HepG2 (cell line): ENCODE data around the gene MYO16. TPM values are rescaled to one million over a fixed set of nuclear protein-coding genes. Genes with fewer than 3 reads are reported as not detected.

ENCODE experiments used
- ATAC-seq: fragments of 200-7000 bp; cut with Tn5 transposase; 3 replicates; pipeline ENCODE4 v1.9.1; 2020; ENCODE audit warnings: mild to moderate bottlenecking, moderate library complexity
- BruUV-seq: library from RNA; stranded (reverse); fragments of 400-500 nt; replicated peaks from 2 replicates; lab custom pipeline; 2021; lab: Mats Ljungman, UMichigan
- CTCF ChIA-PET: fragments of 300-600 bp; formaldehyde crosslinking; extraction: SDS; loops from one replicate; lab custom pipeline; 2021; ENCODE audit warnings: low total read pairs, inconsistent platforms, low intra/inter-chr PET ratio; lab: Yijun Ruan, JAX
- POLR2A ChIA-PET: fragments of 350-600 bp; sonication (Branson Sonifier 250); formaldehyde crosslinking; loops from one replicate; lab custom pipeline; 2020; ENCODE audit warnings: antibody characterized with exemption, inconsistent platforms; lab: Yijun Ruan, JAX
- DNase-seq: peaks from one replicate; pipeline ENCODE4 v3.0.0-alpha.2; 2015; ENCODE audit warnings: low spot score
- FAIRE-seq: peaks from 3 replicates; lab custom pipeline; 2011; peaks lifted over from hg19 to GRCh38; lab: Jason Lieb, UNC
- H2AFZ ChIP-seq: one replicate; pipeline ENCODE4 v1.6.1; 2011; ENCODE audit warnings: low read length, inconsistent platforms
- H3K27ac ChIP-seq: fragments of 300-600 bp; 3 replicates; pipeline ENCODE4 v1.8.0; 2011; ENCODE audit warnings: mixed run types, mild to moderate bottlenecking, mixed read lengths, low read length, inconsistent platforms; ENCODE audit not compliant: insufficient read depth; ENCODE audit errors: extremely low read length
- H3K27me3 ChIP-seq, 2 experiments: fragments of 200-600 bp in 1 of 2; 2 replicates in 1 of 2; 3 replicates in 1 of 2; pipeline versions ENCODE4 v1.6.0 to v1.8.0; 2011; ENCODE audit warnings: low read length in 2 of 2, mild to moderate bottlenecking in 2 of 2, moderate library complexity in 2 of 2, inconsistent platforms in 1 of 2; ENCODE audit not compliant: insufficient read depth in 2 of 2, control insufficient read depth in 1 of 2
- H3K36me3 ChIP-seq, 2 experiments: fragments of 200-600 bp in 1 of 2; replicated peaks in 1 of 2; 2 replicates in 1 of 2; 3 replicates in 1 of 2; pipeline versions ENCODE4 v1.5.1 to v1.8.0; 2011; ENCODE audit warnings: low read length in 2 of 2, inconsistent platforms in 1 of 2; ENCODE audit not compliant: insufficient read depth in 2 of 2, control insufficient read depth in 1 of 2
- H3K4me1 ChIP-seq: 2 replicates; pipeline ENCODE4 v1.5.1; 2012; ENCODE audit warnings: low read length, inconsistent platforms; ENCODE audit not compliant: insufficient read depth
- H3K4me2 ChIP-seq: 2 replicates; pipeline ENCODE4 v1.6.0; 2011; ENCODE audit warnings: low read depth, low read length, inconsistent platforms
- H3K4me3 ChIP-seq, 3 experiments: fragments of 200-600 bp in 1 of 3; sonication (generic), shearing (Covaris generic) in 1 of 3; replicated peaks in 1 of 3; 2 replicates each; pipeline ENCODE4 v1.5.1; 2011 to 2016; ENCODE audit warnings: low read length in 3 of 3, inconsistent platforms in 2 of 3, low read depth in 2 of 3, mild to moderate bottlenecking in 2 of 3, control low read depth in 1 of 3, mixed read lengths in 1 of 3; ENCODE audit not compliant: insufficient read depth in 1 of 3
- H3K79me2 ChIP-seq: one replicate; pipeline ENCODE4 v1.6.1; 2011; ENCODE audit warnings: low read length, inconsistent platforms; ENCODE audit not compliant: insufficient read depth
- H3K9ac ChIP-seq: 2 replicates; pipeline ENCODE4 v1.6.0; 2011; ENCODE audit warnings: mild to moderate bottlenecking, low read depth, low read length, inconsistent platforms; ENCODE audit not compliant: insufficient read depth
- H3K9me3 ChIP-seq: 2 replicates; pipeline ENCODE4 v1.5.1; 2012; ENCODE audit warnings: mild to moderate bottlenecking, low read length
- H4K20me1 ChIP-seq: 2 replicates; pipeline ENCODE4 v1.6.0; 2011; ENCODE audit warnings: inconsistent platforms, mild to moderate bottlenecking, low read length, moderate library complexity; ENCODE audit not compliant: insufficient read depth
- AKAP8 ChIP-seq: sonication (generic); formaldehyde crosslinking; IDR thresholded peaks from 2 replicates; pipeline ENCODE4 v1.5.1; 2020; ENCODE audit warnings: mild to moderate bottlenecking, missing genetic modification reagents
- NAIF1 ChIP-seq: sonication (generic); formaldehyde crosslinking; IDR thresholded peaks from 2 replicates; pipeline ENCODE4 v1.5.0; 2020; ENCODE audit warnings: mild to moderate bottlenecking, missing genetic modification reagents, borderline replicate concordance
- NFYC ChIP-seq: IDR thresholded peaks from 2 replicates; pipeline ENCODE4 v1.6.1; 2016; ENCODE audit warnings: missing genetic modification reagents, missing compliant biosample characterization
- PHF20 ChIP-seq: sonication (generic); formaldehyde crosslinking; IDR thresholded peaks from 2 replicates; pipeline ENCODE4 v1.5.0; 2020; ENCODE audit warnings: mild to moderate bottlenecking, missing genetic modification reagents
- RELA ChIP-seq: sonication (generic); formaldehyde crosslinking; IDR thresholded peaks from 2 replicates; pipeline ENCODE4 v1.4.0; 2020; ENCODE audit warnings: missing genetic modification reagents
- ZNF44 ChIP-seq: sonication (generic); formaldehyde crosslinking; IDR thresholded peaks from 2 replicates; pipeline ENCODE4 v1.5.1; 2020; ENCODE audit warnings: mild to moderate bottlenecking, missing genetic modification reagents
- WGBS: methylation state at CpG from one replicate; pipeline ENCODE4 v1.1.6; 2017; ENCODE audit warnings: low lambda C conversion rate; 5-methylcytosine and 5-hydroxymethylcytosine counted together
- in situ Hi-C: cut with HindIII; loops from 2 replicates; pipeline ENCODE4 v1.10.0; 2017; ENCODE audit warnings: low pct_unique_long_range_greater_than_20kb; ENCODE audit not compliant: extremely low pct_ligation_motif_present
- intact Hi-C: fragments of 100-400 bp; cut with micrococcal nuclease; formaldehyde crosslinking; loops from one replicate; pipeline ENCODE4 v1.10.0; 2022; ENCODE audit not compliant: unreplicated experiment
- polyA plus RNA-seq, 8 experiments: library from polyadenylated mRNA; depleted of rRNA in 3 of 8; stranded (reverse) in 7 of 8; unstranded in 1 of 8; fragments of >200 nt; fragmentation: Illumina TruSeq in 4 of 8; extraction: Trizol in 4 of 8; gene quantifications; 2 replicates each; pipeline versions ENCODE4 v1.2.1 to v1.2.3, GENCODE V29; 2011 to 2016; ENCODE audit warnings: low read depth in 4 of 8, missing spikeins in 1 of 8, mixed read lengths in 1 of 8; ENCODE audit not compliant: insufficient read depth in 1 of 8
- total RNA-seq, 5 experiments: library from RNA; depleted of rRNA; stranded (reverse); fragments of >200 nt; fragmentation: Illumina TruSeq; extraction: Trizol; gene quantifications; 2 replicates each; pipeline ENCODE4 v1.2.3, GENCODE V29; 2016; ENCODE audit warnings: low read depth in 1 of 5
- TF ChIP-seq, protein P1 (sequence below): sonication (generic); formaldehyde crosslinking; conservative IDR thresholded peaks from 2 replicates; pipeline ENCODE4 v1.8.1; 2023; ENCODE audit warnings: missing genetic modification reagents

MYO16 gene
- total and polyA plus RNA-seq, 2 of the 13 experiments (the other 11 are each of a cell fraction or from before 2014, with no cell fraction given), result not detected

DNA sequence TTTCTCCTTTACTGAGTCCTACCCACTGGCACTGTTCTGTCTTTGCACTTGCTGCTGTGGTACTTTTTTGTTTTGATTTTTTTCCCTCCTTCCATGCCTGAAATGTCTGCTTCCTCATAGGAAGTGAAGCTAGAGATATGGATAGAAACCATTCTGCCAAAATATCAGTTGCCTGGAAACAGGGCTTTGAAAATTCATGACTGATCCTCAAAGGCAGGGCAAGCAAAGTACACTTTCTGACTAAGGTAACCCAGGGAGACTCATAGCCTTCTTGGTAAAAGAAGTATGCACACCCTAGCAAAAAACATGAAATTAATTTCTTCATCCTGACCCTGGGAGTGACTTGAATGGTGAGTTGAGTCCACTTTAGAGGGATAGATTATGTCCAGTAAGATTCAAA is 329.8 kb downstream of the MYO16 start:
- POLR2A ChIA-PET, result no interaction called here
- TF ChIP-seq, protein P1, sequence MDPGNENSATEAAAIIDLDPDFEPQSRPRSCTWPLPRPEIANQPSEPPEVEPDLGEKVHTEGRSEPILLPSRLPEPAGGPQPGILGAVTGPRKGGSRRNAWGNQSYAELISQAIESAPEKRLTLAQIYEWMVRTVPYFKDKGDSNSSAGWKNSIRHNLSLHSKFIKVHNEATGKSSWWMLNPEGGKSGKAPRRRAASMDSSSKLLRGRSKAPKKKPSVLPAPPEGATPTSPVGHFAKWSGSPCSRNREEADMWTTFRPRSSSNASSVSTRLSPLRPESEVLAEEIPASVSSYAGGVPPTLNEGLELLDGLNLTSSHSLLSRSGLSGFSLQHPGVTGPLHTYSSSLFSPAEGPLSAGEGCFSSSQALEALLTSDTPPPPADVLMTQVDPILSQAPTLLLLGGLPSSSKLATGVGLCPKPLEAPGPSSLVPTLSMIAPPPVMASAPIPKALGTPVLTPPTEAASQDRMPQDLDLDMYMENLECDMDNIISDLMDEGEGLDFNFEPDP (CRISPR knock-in tag), result no peak
- in situ Hi-C loops, result loop anchor here (25.0 kb wide), 2 partner anchors 828 to 1453 kb away; partner anchors contain the start of gene IRS2
- intact Hi-C loops, result no loop called here
- no peaks in the 10 kb centered on the region for H3K9me3 ChIP-seq
- H4K20me1 ChIP-seq, result no peaks in the 10 kb centered on the region
- CTCF ChIA-PET, result no interaction called here
- no peaks in the 10 kb centered on the region for H3K4me1 ChIP-seq
- ATAC-seq (no peak), DNase-seq (no peak), FAIRE-seq (no peak)
- no peak overlapping the region for H2AFZ ChIP-seq
- no peak overlapping the region for H3K4me3 ChIP-seq
- no peak overlapping the region for H3K4me2 ChIP-seq
- no TSS peak for BruUV-seq
- H3K27me3 ChIP-seq, result no peaks in the 10 kb centered on the region; a peak in 2 of 5 replicates
- H3K79me2 ChIP-seq, result no peaks in the 10 kb centered on the region
- no peak overlapping the region for H3K27ac ChIP-seq
- no peak overlapping the region for H3K9ac ChIP-seq
- H3K36me3 ChIP-seq, result no peaks in the 10 kb centered on the region

DNA sequence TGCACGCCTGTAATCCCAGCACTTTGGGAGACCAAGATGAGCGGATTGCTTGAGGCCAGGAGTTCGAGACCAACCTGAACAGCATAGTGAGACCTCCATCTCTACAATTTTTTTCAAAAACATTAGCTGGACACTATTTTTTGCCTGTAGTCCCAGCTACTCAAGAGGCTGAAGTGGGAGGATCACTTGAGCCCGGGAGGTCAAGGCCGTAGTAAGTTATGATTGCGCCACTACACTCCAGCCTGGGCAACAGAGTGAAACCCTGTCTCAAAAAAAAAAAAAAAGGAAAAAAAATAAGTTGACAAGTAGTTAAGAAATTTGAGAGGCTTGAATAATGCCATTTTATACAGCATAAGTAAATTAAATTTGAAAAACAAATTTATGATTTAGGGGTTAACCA is 330.6 kb downstream of the MYO16 start:
- Histone ChIP-seq H4K20me1 (no peaks in the 10 kb centered on the region), H3K36me3 (no peaks in the 10 kb centered on the region), H3K4me3 (no peak overlapping the region), H3K79me2 (no peaks in the 10 kb centered on the region), H3K27me3 (no peaks in the 10 kb centered on the region; a peak in 2 of 5 replicates), H3K9me3 (no peaks in the 10 kb centered on the region), H3K27ac (no peak overlapping the region), H3K4me1 (no peaks in the 10 kb centered on the region), H2AFZ (no peak overlapping the region), H3K9ac (no peak overlapping the region), H3K4me2 (no peak overlapping the region)
- ATAC-seq (no peak), DNase-seq (no peak), FAIRE-seq (no peak)
- WGBS, result 19% methylated on average over 6 of the region's 6 CpGs
- no TSS peak for BruUV-seq
- in situ Hi-C loops, result loop anchor here (5.0 to 25.0 kb wide), 3 partner anchors 827 to 1452 kb away; partner anchors contain the start of gene IRS2
- TF ChIP-seq NAIF1 (CRISPR knock-in tag), result no peak
- no peak for TF ChIP-seq NFYC (CRISPR knock-in tag)
- no peak for TF ChIP-seq AKAP8 (CRISPR knock-in tag)
- no peak for TF ChIP-seq ZNF44
- no peak for TF ChIP-seq RELA
- no peak for TF ChIP-seq PHF20 (CRISPR knock-in tag)
- intact Hi-C loops, result loop anchor here (5.0 kb wide), 1 partner anchor 1452 kb away; no protein-coding TSS in a partner anchor
- POLR2A ChIA-PET, result no interaction called here
- CTCF ChIA-PET, result no interaction called here
